VCaP (cell line): ENCODE measurements around the gene NRXN3.

Experiments
- H3K27ac ChIP-seq: fragments of 450-650 bp; 2 replicates; pipeline ENCODE4 v1.5.1; 2017
- TF ChIP-seq, protein P1 (sequence below): fragments of 450-650 bp; conservative IDR thresholded peaks from 2 replicates; pipeline ENCODE4 v1.5.1; 2017; ENCODE audit warnings: mild to moderate bottlenecking, moderate library complexity

NRXN3 gene

DNA sequence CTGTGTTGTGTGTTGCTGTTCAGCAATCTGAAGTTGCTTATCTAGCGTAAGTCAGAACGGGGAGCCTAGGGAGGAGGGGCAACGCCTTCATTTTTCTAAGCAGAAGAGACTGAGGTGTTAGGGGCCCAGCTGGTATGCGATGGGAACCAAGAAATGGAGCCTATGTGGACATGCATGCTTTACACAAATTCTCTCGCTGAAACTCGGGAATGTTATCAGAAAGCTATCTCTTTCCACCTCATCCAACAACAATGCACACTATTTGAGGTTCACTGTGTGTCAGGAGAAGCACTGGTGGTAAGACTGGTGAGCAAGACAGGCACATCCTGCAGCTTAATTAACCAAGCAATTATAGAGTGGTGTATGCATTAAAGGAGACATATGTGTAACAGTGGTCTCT, 89.7 kb downstream of the NRXN3 start:
- no peak overlapping the region for H3K27ac ChIP-seq
- TF ChIP-seq, protein P1, sequence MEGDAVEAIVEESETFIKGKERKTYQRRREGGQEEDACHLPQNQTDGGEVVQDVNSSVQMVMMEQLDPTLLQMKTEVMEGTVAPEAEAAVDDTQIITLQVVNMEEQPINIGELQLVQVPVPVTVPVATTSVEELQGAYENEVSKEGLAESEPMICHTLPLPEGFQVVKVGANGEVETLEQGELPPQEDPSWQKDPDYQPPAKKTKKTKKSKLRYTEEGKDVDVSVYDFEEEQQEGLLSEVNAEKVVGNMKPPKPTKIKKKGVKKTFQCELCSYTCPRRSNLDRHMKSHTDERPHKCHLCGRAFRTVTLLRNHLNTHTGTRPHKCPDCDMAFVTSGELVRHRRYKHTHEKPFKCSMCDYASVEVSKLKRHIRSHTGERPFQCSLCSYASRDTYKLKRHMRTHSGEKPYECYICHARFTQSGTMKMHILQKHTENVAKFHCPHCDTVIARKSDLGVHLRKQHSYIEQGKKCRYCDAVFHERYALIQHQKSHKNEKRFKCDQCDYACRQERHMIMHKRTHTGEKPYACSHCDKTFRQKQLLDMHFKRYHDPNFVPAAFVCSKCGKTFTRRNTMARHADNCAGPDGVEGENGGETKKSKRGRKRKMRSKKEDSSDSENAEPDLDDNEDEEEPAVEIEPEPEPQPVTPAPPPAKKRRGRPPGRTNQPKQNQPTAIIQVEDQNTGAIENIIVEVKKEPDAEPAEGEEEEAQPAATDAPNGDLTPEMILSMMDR, result no peak

DNA sequence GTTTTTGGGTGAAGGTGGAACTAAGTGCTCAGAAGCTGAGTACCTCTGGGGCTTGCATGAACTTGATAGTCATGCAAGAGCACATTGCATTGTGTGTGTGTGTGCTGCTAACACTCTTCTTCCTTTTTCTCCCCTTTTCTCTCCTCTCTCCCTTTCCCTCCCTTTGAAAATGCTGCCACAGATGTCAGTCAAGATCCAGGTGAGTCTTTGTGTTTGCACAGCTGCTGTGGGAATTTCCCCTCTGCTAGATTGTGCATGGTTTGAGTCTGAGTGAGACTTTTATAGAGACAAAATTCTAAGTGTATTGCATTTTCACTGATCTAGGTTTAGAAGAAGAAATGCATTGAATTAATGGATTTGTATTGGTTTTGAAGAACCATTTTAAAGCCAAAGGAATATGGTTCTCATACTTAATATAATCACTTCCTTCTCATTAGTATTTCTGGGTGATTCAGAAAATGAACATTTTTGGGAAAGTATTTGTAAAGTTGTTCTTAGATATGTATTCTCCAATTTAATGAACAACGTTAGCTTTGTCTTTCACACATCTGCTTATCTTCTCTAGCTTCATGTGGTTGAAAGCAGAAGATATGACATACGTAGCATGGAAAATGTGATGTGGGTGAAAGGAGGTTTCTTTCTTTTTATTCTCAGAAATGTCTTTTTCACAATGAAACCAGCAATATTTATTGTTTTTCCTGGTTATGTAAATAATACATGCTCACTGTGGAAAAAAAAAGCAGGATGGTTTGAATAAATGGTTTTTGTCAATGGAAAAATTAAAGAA, 108.5 kb downstream of the NRXN3 start:
- TF ChIP-seq, protein P1, result no peak
- H3K27ac ChIP-seq, result no peak overlapping the region

DNA sequence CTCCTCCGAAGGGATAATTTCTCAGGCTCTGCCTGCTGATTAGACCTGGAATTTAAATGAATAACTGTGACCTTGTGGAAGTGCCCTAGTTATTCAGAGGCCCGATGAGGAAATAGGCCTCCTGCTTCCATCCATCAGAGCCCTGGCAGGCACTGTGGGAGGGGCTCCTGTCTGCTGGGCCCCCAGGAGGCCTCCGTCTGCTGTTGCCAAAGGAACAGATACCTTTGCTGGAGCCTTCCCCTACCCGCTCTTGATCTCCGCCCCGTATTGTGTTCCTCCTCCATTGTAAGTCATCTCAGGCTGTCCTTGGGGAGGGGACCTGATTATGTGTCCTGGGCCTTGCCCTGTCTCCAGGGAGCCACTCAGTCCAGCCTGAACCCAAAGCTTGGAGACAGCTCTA, 112.3 kb downstream of the NRXN3 start:
- TF ChIP-seq, protein P1, result no peak
- no peak overlapping the region for H3K27ac ChIP-seq

DNA sequence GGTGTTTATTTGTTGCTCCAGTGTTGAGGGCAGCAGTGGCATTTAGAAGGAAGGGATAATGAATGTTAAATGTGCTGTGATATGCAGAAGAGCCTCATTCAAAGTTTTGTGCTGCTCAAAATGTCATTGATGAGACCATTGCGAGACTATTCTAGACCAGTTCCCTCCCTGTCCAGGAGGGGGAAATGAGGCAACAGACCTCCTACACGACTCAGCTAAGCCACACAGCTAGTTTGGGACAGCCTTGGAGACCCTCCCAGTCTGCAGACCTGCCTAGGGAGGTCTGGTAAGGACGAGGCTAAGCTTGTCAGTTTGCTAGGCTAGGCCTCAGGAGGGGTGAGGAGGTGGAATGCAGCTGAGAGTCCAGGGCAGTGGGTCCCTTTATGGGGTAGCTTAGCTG, 116.0 kb downstream of the NRXN3 start:
- TF ChIP-seq, protein P1, result no peak
- H3K27ac ChIP-seq, result no peak overlapping the region

DNA sequence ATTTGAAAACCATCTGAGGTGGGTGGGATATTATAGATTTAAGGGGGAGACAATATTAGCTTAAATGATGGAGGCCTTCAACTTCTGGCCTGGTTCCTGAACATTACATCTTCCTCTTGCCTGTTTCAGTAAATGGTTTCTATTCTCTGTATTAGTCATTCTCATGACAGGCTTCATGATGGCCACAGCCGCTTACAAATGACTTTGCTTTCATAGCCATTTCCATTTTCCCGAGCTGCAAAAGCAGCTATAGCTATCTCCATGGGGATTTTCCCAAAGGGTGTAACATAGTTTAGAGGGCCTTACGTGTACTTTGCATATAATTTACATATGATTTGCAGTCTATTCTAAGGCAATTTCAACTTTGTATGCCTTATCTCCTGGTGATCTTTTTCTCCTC, 121.8 kb downstream of the NRXN3 start:
- TF ChIP-seq, protein P1, result no peak
- H3K27ac ChIP-seq, result no peak overlapping the region

DNA sequence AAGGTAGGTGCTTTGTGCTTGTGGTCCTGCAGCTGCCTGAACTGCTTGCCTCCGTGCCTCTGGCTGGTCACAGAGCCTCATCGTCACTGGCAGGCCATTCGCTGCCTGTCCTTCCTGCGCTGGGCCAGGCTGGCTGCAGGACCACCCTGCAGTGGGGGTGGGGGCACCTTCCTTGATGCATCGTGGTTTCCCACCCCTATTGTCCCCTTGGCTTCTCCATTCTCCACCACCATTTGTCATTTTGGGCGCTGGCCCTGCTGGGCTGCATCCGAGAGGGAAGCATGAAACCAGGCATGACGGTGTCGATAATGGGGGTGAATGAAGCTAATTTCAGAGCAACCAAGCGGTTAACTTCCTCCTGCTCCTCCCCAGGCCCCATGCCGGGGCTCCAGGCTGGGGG, 127.7 kb downstream of the NRXN3 start:
- TF ChIP-seq, protein P1, result no peak
- H3K27ac ChIP-seq, result no peak overlapping the region

DNA sequence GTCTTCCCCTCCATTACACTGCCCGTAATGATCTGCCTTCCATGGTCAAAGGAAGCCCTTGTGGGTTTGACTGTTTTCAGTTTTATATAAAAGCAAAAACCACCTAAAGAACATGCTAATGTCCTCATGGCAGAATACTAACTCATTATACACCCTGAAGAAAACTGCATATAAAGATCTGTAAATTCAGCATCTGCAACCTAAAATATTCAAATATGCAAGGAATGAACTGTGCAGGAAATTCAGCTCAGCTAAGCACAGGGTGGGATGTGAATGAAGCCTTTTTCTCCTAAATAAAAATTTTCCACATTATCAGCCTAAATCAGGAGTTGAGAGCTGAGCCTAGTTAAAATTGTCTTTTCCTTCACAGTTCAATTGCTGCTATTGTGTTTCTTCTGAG, 128.1 kb downstream of the NRXN3 start:
- TF ChIP-seq, protein P1, result no peak
- H3K27ac ChIP-seq, result no peak overlapping the region
